HEK293 (cell line): ENCODE measurements around the gene PANK4.

Experiments
- CTCF ChIA-PET: fragments of 350-600 bp; formaldehyde crosslinking; extraction: SDS; loops from one replicate; lab custom pipeline; 2021; ENCODE audit warnings: antibody characterized with exemption; lab: Yijun Ruan, JAX
- POLR2A ChIA-PET: fragments of 300-600 bp; formaldehyde crosslinking; extraction: SDS; loops from one replicate; lab custom pipeline; 2020; ENCODE audit warnings: antibody characterized with exemption, inconsistent platforms; lab: Yijun Ruan, JAX
- H3K27ac ChIP-seq: fragments of 200-500 bp; sonication (Bioruptor generic); 2 replicates; pipeline ENCODE4 v1.5.1; 2014; ENCODE audit warnings: low read depth, low read length, control low read depth, inconsistent platforms; ENCODE audit errors: extremely low read depth
- H3K36me3 ChIP-seq, 2 experiments: fragments of 200-500 bp in 1 of 2; sonication (Bioruptor generic) in 1 of 2; 1 replicate in 1 of 2; 2 replicates in 1 of 2; pipeline ENCODE4 v1.5.1; 2014 to 2017; ENCODE audit warnings: inconsistent platforms in 2 of 2, low read length in 2 of 2; ENCODE audit not compliant: control insufficient read depth in 2 of 2, insufficient read depth in 1 of 2
- H3K4me1 ChIP-seq: fragments of 200-500 bp; sonication (Bioruptor generic); 2 replicates; pipeline ENCODE4 v1.5.1; 2014; ENCODE audit warnings: mild to moderate bottlenecking, low read length, inconsistent platforms; ENCODE audit not compliant: control insufficient read depth, insufficient read depth
- H3K4me3 ChIP-seq: 2 replicates; pipeline ENCODE4 v1.5.1; 2011; ENCODE audit warnings: low read depth, mild to moderate bottlenecking, control low read depth, low read length, moderate library complexity
- H3K9me3 ChIP-seq: fragments of 200-500 bp; sonication (Bioruptor generic); 2 replicates; pipeline ENCODE4 v1.5.1; 2014; ENCODE audit warnings: low read depth, low read length, inconsistent platforms; ENCODE audit not compliant: control insufficient read depth, insufficient read depth
- EGR2 ChIP-seq: fragments of 450-650 bp; formaldehyde crosslinking; IDR thresholded peaks from 2 replicates; pipeline ENCODE4 v1.5.1; 2016; ENCODE audit warnings: low read depth, missing biosample characterization, missing genetic modification characterization
- HIC1 ChIP-seq: fragments of 450-650 bp; formaldehyde crosslinking; IDR thresholded peaks from 2 replicates; pipeline ENCODE4 v1.5.1; 2016; ENCODE audit warnings: missing biosample characterization, missing genetic modification characterization
- PRDM2 ChIP-seq: fragments of 450-650 bp; formaldehyde crosslinking; IDR thresholded peaks from 2 replicates; pipeline ENCODE4 v1.5.1; 2016; ENCODE audit warnings: missing biosample characterization, missing genetic modification characterization, borderline replicate concordance
- YY2 ChIP-seq: fragments of 450-650 bp; formaldehyde crosslinking; IDR thresholded peaks from 2 replicates; pipeline ENCODE4 v1.5.1; 2016; ENCODE audit warnings: missing biosample characterization, missing genetic modification characterization
- ZFP41 ChIP-seq: fragments of 450-650 bp; formaldehyde crosslinking; IDR thresholded peaks from 2 replicates; pipeline ENCODE4 v1.5.1; 2016; ENCODE audit warnings: missing biosample characterization, missing genetic modification characterization, borderline replicate concordance
- ZNF121 ChIP-seq: fragments of 450-650 bp; formaldehyde crosslinking; IDR thresholded peaks from 2 replicates; pipeline ENCODE4 v1.5.1; 2016; ENCODE audit warnings: missing biosample characterization, missing genetic modification characterization
- ZNF132 ChIP-seq: fragments of 450-650 bp; formaldehyde crosslinking; IDR thresholded peaks from 2 replicates; pipeline ENCODE4 v1.5.1; 2017; ENCODE audit warnings: missing biosample characterization, missing genetic modification characterization, borderline replicate concordance
- ZNF175 ChIP-seq: fragments of 450-650 bp; formaldehyde crosslinking; IDR thresholded peaks from 2 replicates; pipeline ENCODE4 v1.5.1; 2016; ENCODE audit warnings: missing biosample characterization, missing genetic modification characterization
- ZNF350 ChIP-seq: fragments of 450-650 bp; formaldehyde crosslinking; IDR thresholded peaks from 2 replicates; pipeline ENCODE4 v1.5.0; 2017; ENCODE audit warnings: missing biosample characterization, mild to moderate bottlenecking, missing genetic modification characterization
- ZNF518A ChIP-seq: fragments of 450-650 bp; formaldehyde crosslinking; conservative IDR thresholded peaks from 2 replicates; pipeline ENCODE4 v1.5.1; 2016; ENCODE audit warnings: low read depth, missing biosample characterization, missing genetic modification characterization
- ZNF600 ChIP-seq: fragments of 450-650 bp; formaldehyde crosslinking; IDR thresholded peaks from 2 replicates; pipeline ENCODE4 v1.5.1; 2016; ENCODE audit warnings: missing biosample characterization, missing genetic modification characterization
- ZNF658 ChIP-seq: fragments of 450-650 bp; formaldehyde crosslinking; IDR thresholded peaks from 2 replicates; pipeline ENCODE4; 2016; ENCODE audit warnings: missing biosample characterization, missing genetic modification characterization
- ZNF660 ChIP-seq: fragments of 450-650 bp; IDR thresholded peaks from 2 replicates; pipeline ENCODE4 v1.5.1; 2018; ENCODE audit warnings: missing biosample characterization, mild to moderate bottlenecking, missing genetic modification characterization
- ZNF664 ChIP-seq: fragments of 450-650 bp; formaldehyde crosslinking; IDR thresholded peaks from 2 replicates; pipeline ENCODE4 v1.5.1; 2016; ENCODE audit warnings: missing biosample characterization, missing genetic modification characterization
- ZNF777 ChIP-seq: fragments of 450-650 bp; formaldehyde crosslinking; IDR thresholded peaks from 2 replicates; pipeline ENCODE4 v1.5.1; 2017; ENCODE audit warnings: missing biosample characterization, missing genetic modification characterization, borderline replicate concordance
- TF ChIP-seq, protein P1 (sequence below): fragments of 450-650 bp; IDR thresholded peaks from 2 replicates; pipeline ENCODE4 v1.5.1; 2018; ENCODE audit warnings: missing biosample characterization, missing genetic modification characterization

PANK4 gene

DNA sequence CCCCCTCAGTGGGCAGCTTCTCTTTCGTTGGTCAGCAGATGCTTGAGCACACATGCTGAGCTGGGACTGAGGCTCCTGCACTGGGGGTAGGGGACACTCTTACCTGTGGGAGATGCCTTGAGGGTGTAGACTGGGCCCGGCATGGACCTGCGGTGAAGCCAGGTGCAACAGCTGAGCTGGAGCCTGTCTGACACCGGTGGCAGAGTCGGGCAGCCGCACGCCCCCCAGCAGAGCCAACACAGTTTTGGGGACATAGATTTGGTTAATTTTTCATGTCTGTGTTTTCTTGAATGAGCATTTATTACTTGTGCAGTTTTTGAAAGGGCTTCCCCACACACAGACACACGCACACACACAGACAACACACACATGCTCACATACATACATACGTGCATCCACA, 9.6 kb upstream of the PANK4 start (continued):
- no peak for TF ChIP-seq ZNF600 (tag by site-specific recombination)
- TF ChIP-seq ZNF664 = no peak
- TF ChIP-seq ZNF658 = no peak
- TF ChIP-seq, all 188 proteins: peak for 0

- no peak overlapping the region for H3K4me3 ChIP-seq
- CTCF ChIA-PET = interaction anchor here (0.6 to 2.9 kb wide), 3 partner anchors 12 to 341 kb away, joined by 3 to 9 read pairs (median 5); partner anchors contain the start of gene FAAP20
- H3K27ac ChIP-seq = no peak overlapping the region
- TF ChIP-seq ZFP41 (tag by site-specific recombination) = no peak
- TF ChIP-seq ZNF132 (tag by site-specific recombination) = no peak
- TF ChIP-seq PRDM2 = no peak
- TF ChIP-seq ZNF350 = no peak
- no peak for TF ChIP-seq ZNF660 (tag by site-specific recombination)
- TF ChIP-seq YY2 (tag by site-specific recombination) = no peak
- TF ChIP-seq EGR2 = no peak
- no peak for TF ChIP-seq ZNF777 (tag by site-specific recombination)
- no peak for TF ChIP-seq HIC1 (tag by site-specific recombination)
- TF ChIP-seq, protein P1, sequence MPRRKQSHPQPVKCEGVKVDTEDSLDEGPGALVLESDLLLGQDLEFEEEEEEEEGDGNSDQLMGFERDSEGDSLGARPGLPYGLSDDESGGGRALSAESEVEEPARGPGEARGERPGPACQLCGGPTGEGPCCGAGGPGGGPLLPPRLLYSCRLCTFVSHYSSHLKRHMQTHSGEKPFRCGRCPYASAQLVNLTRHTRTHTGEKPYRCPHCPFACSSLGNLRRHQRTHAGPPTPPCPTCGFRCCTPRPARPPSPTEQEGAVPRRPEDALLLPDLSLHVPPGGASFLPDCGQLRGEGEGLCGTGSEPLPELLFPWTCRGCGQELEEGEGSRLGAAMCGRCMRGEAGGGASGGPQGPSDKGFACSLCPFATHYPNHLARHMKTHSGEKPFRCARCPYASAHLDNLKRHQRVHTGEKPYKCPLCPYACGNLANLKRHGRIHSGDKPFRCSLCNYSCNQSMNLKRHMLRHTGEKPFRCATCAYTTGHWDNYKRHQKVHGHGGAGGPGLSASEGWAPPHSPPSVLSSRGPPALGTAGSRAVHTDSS (tag by site-specific recombination) = no peak
- no peak for TF ChIP-seq ZNF121 (tag by site-specific recombination)
- TF ChIP-seq ZNF518A (tag by site-specific recombination) = no peak
- TF ChIP-seq ZNF175 (tag by site-specific recombination) = no peak
- no peaks in the 10 kb centered on the region for H3K9me3 ChIP-seq
- POLR2A ChIA-PET = interaction anchor here (0.6 to 2.0 kb wide), 3 partner anchors 9 to 10 kb away, joined by 3 to 16 read pairs (median 4); partner anchors contain the start of gene PANK4
- no peaks in the 10 kb centered on the region for H3K4me1 ChIP-seq
- H3K36me3 ChIP-seq = no peaks in the 10 kb centered on the region
These were observed 9.1 kb upstream of the PANK4 start for GRCh38 chr1:2535455-2535854.
